A204.1 (cell line): ENCODE measurements around the gene CDH16.
"Not testable (repeated sequence)": the region's sequence is repeated elsewhere in the genome, so short reads cannot be mapped to it uniquely, and the experiment has no call there.

Experiments
- FAIRE-seq: peaks from 2 replicates; lab custom pipeline; 2012; peaks lifted over from hg19 to GRCh38; lab: Jason Lieb, UNC

Gene CDH16

DNA sequence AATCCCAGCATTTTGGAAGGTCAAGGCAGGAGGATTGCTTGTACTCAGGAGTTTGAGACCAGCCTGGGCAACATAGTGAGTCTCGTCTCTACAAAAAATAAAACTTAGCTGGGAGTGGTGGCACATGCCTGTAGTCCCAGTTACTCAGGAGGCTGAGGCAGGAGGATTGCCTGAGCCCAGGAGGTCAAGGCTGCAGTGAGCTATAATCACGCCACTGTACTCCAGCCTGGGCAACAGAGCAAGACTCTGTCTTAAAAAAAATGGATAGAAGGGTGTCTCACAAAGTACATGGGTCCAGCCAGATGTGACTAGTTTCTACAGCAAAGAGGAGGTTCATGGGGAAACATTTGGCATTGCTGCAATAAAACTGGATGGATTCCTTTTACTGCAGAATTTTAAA, 47.3 kb downstream of the CDH16 start:
- FAIRE-seq, result not testable (repeated sequence)

- no peak for FAIRE-seq
Measured at GRCh38 chr16:66869424-66869823, 49.3 kb downstream of the CDH16 start.

DNA sequence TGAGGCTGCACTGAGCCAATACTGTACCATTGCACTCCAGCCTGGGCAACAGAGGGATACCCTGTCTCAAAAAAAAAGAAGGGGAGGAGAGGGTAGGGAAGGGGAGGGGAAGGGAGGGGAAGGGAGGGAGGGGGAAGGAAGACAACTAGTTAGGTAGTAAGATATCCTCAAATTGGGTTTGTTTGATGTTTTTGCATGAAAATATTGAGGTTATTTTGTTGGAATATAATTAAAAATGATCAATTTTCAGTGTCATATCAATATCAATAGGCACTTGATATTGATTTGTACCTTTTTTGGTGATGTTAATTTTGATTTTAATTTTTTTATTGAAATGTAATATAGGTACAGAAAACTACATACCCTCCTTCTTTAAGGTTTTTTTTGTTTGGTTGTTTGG, 55.0 kb downstream of the CDH16 start:
- FAIRE-seq, result no peak

DNA sequence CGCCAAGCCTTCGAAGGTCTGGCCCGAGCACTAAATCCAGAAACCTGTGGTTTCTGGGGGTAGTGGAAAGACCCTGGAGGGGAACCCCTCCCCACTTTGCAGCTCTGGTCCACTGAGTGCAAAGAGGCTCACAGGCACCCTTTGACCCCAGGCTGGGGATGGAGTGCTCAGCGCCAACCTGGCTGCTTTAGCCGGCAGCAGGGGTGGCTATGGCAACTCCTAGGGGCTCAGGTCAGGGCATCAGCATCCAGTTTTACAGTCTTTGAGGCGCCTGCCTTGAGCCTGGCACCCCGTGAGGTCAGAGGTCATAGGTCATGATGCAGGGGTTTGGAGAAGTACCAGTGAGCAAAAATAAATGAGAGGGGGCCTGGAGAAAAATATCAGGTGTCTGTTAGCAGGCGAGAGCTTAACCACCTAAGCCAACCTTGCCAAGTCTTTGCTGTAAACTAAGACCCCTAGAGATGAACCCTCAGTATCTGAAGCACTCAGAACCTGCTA, 56.6 kb downstream of the CDH16 start:
- no peak for FAIRE-seq

DNA sequence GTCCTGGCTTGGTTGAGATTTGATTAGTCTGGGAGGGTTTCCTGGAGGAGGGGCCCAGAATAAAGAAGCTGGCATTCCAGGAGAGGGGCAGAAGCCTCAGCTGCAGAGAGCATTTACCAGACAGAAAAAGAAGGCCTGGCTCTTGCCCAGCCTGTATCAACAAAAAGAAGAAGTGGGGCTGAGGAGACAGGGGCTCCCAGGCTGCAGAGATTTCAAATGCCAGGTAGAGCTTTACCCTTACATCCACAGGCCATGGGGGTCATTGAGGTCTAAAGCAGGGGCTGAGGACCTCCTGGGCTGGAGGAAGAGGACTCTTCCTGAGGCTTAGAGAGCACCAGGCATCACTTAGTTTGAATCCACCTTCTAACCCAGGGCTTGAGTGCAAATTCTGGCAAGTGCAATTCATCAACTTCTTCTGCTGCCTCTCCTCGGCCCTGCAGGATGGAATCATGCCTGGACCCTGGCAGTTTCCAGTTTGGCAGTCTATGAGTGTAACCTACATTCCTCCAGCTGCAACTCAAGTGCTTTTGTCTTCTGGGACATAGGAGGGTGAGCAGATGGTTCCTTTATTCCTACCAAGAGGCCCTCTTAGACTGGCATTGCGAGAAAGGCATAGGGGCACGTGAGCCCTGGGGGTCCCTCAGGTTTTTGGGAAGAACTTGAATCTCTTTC, 59.2 kb downstream of the CDH16 start:
- FAIRE-seq, result no peak

DNA sequence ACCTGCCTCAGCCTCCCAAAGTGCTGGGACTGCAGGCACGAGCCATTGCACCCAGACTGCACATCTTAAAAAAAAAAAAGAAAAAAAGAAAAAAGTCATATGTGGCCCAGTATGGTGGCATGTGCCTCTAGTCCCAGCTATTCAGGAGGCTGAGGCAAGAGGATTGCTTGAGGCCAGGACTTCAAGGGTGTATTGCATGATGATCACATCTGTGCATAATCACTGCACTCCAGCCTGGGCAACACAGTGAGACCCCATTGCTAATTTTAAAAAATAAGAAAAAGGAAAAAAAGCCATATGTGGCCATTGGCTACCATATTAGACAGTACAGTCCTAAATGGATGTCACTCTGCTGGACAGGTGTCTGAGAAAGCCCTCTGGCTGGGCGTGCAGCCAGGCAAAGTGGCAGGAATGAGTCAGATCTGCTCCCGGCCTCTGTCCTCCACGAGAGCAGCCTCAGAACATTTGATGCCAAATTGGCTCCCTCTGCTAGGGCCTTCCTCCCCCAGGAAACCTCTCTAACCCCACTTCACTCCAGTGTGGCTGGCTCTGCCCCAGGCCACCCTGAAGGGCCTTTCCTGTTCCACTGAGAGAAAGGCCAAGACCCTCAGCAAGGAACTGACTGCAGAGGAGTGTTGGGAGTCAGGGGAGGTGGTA, 59.8 kb downstream of the CDH16 start:
- no peak for FAIRE-seq
